Measurements from ENCODE around the gene ZDHHC20. TPM values are rescaled to one million over a fixed set of nuclear protein-coding genes. Genes with fewer than 3 reads are reported as not detected.

ZDHHC20 gene
- total and polyA plus RNA-seq, 2 of the 13 experiments (the other 11 are each of a cell fraction or from before 2014, with no cell fraction given): 19.9 to 59.9 TPM

GRCh38 chr13:21476893-21477472, 17.9 kb upstream of the ZDHHC20 start:
- peak; percentile 74 for FAIRE-seq
- no TSS peak for BruUV-seq (replicated peaks)
- 0 out of 2 replicates have a peak, but pooled peaks have one; percentile 28 for TF ChIP-seq FOSL2 (CRISPR knock-in tag; IDR thresholded peaks at IDR 0.05)
- TF ChIP-seq PHB2 (IDR thresholded peaks at IDR 0.05; ENCODE audit: partially characterized antibody): no peak
- TF ChIP-seq MNT (IDR thresholded peaks at IDR 0.05): no peak
- no peak for TF ChIP-seq HMG20B (CRISPR knock-in tag; conservative IDR thresholded peaks at IDR 0.05)
- peak; percentile 72; the same call in 1 of the 2 replicates for TF ChIP-seq GMEB1 (CRISPR knock-in tag; IDR thresholded peaks at IDR 0.05; ENCODE audit: borderline replicate concordance)
- no peak for TF ChIP-seq NBN (conservative IDR thresholded peaks at IDR 0.05)
- no peak for TF ChIP-seq FOXO1 (CRISPR knock-in tag; IDR thresholded peaks at IDR 0.05)
- TF ChIP-seq ZNF572 (CRISPR knock-in tag; IDR thresholded peaks at IDR 0.05): no peak
- no peak for TF ChIP-seq PLRG1 (conservative IDR thresholded peaks at IDR 0.05)
- no peak for TF ChIP-seq BCL6 (CRISPR knock-in tag; IDR thresholded peaks at IDR 0.05)
- no peak for TF ChIP-seq ZSCAN21 (CRISPR knock-in tag; IDR thresholded peaks at IDR 0.05; ENCODE audit: borderline replicate concordance)
- TF ChIP-seq SAFB2 (CRISPR knock-in tag; IDR thresholded peaks at IDR 0.05; ENCODE audit: borderline replicate concordance, low read depth): no peak
- TF ChIP-seq ZFY (CRISPR knock-in tag; IDR thresholded peaks at IDR 0.05): peak; percentile 41; the same call in 1 of the 2 replicates
- TF ChIP-seq ZMYM4 (CRISPR knock-in tag; IDR thresholded peaks at IDR 0.05): peak; percentile 60
- TF ChIP-seq SALL2 (CRISPR knock-in tag; IDR thresholded peaks at IDR 0.05): no peak
- TF ChIP-seq NCOR1 (IDR thresholded peaks at IDR 0.05; ENCODE audit: borderline replicate concordance, low read length): no peak
- TF ChIP-seq ZNF580 (CRISPR knock-in tag; IDR thresholded peaks at IDR 0.05; ENCODE audit: borderline replicate concordance, low read depth): peak; percentile 97
- peak; percentile 21; the same call in 1 of the 2 replicates for TF ChIP-seq TFDP1 (CRISPR knock-in tag; IDR thresholded peaks at IDR 0.05; ENCODE audit: borderline replicate concordance)
- peak; percentile 89 for TF ChIP-seq ZNF263 (CRISPR knock-in tag; IDR thresholded peaks at IDR 0.05)
- TF ChIP-seq IRF2 (CRISPR knock-in tag; IDR thresholded peaks at IDR 0.05): 0 out of 2 replicates have a peak, but pooled peaks have one; percentile 17
- TF ChIP-seq ZNF775 (CRISPR knock-in tag; IDR thresholded peaks at IDR 0.05; ENCODE audit: borderline replicate concordance): no peak
- no peak for TF ChIP-seq ZNF777 (CRISPR knock-in tag; IDR thresholded peaks at IDR 0.05)

More at GRCh38 chr13:21476893-21477472, 17.9 kb upstream of the ZDHHC20 start:
- H3K27ac ChIP-seq (ENCODE audit: extremely low read length, insufficient read depth, low read length): no peak overlapping the region
- H3K36me3 ChIP-seq (replicated peaks in 1 of 2; ENCODE audit: control insufficient read depth in 1 of 2, insufficient read depth in 2 of 2, low read length in 2 of 2): no peaks in the 10 kb centered on the region
- ChIA-PET CTCF (ENCODE audit: low intra/inter-chr PET ratio, low total read pairs) (interaction anchor here (1.8 to 1.9 kb wide), 2 partner anchors 139 to 180 kb away, joined by 11 to 27 read pairs; no protein-coding TSS in a partner anchor), POLR2A (no interaction called here)
- peak overlapping the region; percentile 88 for H3K4me2 ChIP-seq (ENCODE audit: low read depth, low read length)
- DNase-seq (ENCODE audit: low spot score) (peak; percentile 64), ATAC-seq (peak; percentile 88)
- H3K4me1 ChIP-seq (ENCODE audit: insufficient read depth, low read length): peaks cover 20% of the 10 kb centered on the region; the same call in 1 of the 2 replicates
- no peaks in the 10 kb centered on the region for H3K9me3 ChIP-seq (ENCODE audit: low read length)
- intact Hi-C loops (cut with micrococcal nuclease; ENCODE audit: unreplicated experiment) (loop anchor here (5.0 kb wide), 2 partner anchors 75 to 365 kb away; no protein-coding TSS in a partner anchor), in situ Hi-C loops (cut with HindIII; ENCODE audit: extremely low pct_ligation_motif_present, low pct_unique_long_range_greater_than_20kb) (loop anchor here (5.0 kb wide), 2 partner anchors 135 to 180 kb away; no protein-coding TSS in a partner anchor)
- H3K4me3 ChIP-seq (replicated peaks in 1 of 3; ENCODE audit: insufficient read depth in 1 of 3, low read depth in 2 of 3, low read length in 3 of 3): peak overlapping the region; percentile 49 to 81 (median 77)
- peak overlapping the region; percentile 63; the same call in 1 of the 2 replicates for H3K9ac ChIP-seq (ENCODE audit: insufficient read depth, low read depth, low read length)
- peak overlapping the region; percentile 95 for H2AFZ ChIP-seq (ENCODE audit: low read length)
- H4K20me1 ChIP-seq (ENCODE audit: insufficient read depth, low read length): no peaks in the 10 kb centered on the region
- peaks cover 0 to 2% of the 10 kb centered on the region in 2 experiments; a peak in 1 of 5 replicates for H3K27me3 ChIP-seq (ENCODE audit: control insufficient read depth in 1 of 2, insufficient read depth in 2 of 2, low read length in 2 of 2)
- H3K79me2 ChIP-seq (ENCODE audit: insufficient read depth, low read length): no peaks in the 10 kb centered on the region
- 1% methylated on average over 18 of the region's 18 CpGs for WGBS (ENCODE audit: low lambda C conversion rate)
